GM13976 (cell line): ENCODE results near the gene HBG2.

Experiments
- DNase-seq: peaks from one replicate; pipeline ENCODE4 v3.0.0; 2012; ENCODE audit warnings: low spot score
- in situ Hi-C: fragments of 300-500 bp; cut with MboI; formaldehyde crosslinking; loops from one replicate; pipeline ENCODE4 v1.12.0; 2022; ENCODE audit warnings: low sequenced_read_pairs, mixed read lengths, inconsistent platforms; ENCODE audit not compliant: unreplicated experiment
- TF ChIP-seq, protein P1 (sequence below): IDR thresholded peaks from 2 replicates; pipeline ENCODE4 v1.5.1; 2012; ENCODE audit warnings: borderline replicate concordance, mild to moderate bottlenecking; ENCODE audit not compliant: insufficient read depth; ENCODE audit errors: extremely low read depth, missing control alignments, control extremely low read depth

The HBG2 gene

DNA sequence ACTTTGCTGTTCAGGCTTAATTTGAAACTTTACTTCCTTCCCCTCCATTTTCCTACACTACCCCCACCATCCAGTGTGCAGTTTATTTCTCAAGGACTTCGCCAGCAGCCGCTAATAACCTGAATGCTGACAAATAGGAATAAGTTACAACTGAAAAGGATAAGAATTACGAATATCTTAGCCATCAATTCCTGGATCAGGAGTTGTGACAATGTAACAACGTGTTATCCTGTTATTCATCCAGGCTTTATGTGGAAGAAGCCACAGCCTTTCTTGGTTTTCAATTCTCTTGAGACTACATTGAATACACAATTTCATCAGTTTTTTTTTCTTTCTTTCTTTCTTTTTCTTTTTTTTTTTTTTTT lies 10.8 kb downstream of the HBG2 start:
- TF ChIP-seq, protein P1, sequence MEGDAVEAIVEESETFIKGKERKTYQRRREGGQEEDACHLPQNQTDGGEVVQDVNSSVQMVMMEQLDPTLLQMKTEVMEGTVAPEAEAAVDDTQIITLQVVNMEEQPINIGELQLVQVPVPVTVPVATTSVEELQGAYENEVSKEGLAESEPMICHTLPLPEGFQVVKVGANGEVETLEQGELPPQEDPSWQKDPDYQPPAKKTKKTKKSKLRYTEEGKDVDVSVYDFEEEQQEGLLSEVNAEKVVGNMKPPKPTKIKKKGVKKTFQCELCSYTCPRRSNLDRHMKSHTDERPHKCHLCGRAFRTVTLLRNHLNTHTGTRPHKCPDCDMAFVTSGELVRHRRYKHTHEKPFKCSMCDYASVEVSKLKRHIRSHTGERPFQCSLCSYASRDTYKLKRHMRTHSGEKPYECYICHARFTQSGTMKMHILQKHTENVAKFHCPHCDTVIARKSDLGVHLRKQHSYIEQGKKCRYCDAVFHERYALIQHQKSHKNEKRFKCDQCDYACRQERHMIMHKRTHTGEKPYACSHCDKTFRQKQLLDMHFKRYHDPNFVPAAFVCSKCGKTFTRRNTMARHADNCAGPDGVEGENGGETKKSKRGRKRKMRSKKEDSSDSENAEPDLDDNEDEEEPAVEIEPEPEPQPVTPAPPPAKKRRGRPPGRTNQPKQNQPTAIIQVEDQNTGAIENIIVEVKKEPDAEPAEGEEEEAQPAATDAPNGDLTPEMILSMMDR: no peak
- in situ Hi-C loops: no loop called here
- no peak for DNase-seq

- in situ Hi-C loops: no loop called here
- TF ChIP-seq, protein P1: no peak
- DNase-seq: no peak
Measured at GRCh38 chr11:5242933-5243815, 11.4 kb downstream of the HBG2 start.

DNA sequence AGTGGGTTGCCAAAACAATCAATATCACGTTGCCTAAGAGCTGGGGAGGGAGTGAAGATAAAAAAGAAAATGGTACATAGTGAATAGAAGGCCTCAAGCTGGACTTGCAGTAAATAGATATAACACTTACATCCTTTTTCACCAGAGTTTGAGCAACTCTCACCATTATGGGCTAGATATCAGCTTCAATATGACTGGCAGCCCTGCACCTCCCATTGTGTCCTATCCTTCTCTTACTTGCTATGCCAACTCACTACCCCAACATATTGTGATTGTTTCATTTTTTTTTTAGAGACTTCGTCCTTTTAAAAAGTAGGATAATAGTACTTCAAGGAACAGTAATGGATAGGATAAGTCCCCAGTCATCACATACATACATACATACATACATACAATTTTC lies 12.4 kb downstream of the HBG2 start:
- TF ChIP-seq, protein P1: no peak
- DNase-seq: no peak
- in situ Hi-C loops: no loop called here

- no peak for DNase-seq
- TF ChIP-seq, protein P1: no peak
- in situ Hi-C loops: no loop called here
Measured at GRCh38 chr11:5241458-5241857, 13.1 kb downstream of the HBG2 start.

- no peak for DNase-seq
- TF ChIP-seq, protein P1: no peak
- in situ Hi-C loops: no loop called here
Measured at GRCh38 chr11:5240458-5240857, 14.1 kb downstream of the HBG2 start.

DNA sequence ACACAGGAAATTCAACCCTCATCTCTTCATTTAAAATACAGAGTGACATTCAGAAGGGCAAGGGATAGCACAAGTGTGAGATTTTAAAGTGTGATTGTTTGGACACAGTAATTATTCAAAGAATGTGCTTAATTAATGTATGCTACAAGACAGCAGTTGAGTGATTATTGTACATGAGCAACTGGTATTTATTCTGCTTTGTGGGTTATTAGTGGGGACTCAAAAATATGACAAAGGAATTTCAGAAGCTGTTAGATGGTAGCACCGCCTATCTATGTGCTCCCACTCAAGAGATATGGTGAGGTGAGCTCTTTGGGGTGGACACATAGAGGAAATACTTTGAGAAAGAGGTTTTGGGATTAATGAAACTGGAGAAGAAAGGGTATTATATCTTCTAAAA lies 14.5 kb downstream of the HBG2 start:
- no peak for DNase-seq
- in situ Hi-C loops: no loop called here
- TF ChIP-seq, protein P1: no peak
